A549 (cell line): Measurements from ENCODE around the gene ELAVL4. TPM values are rescaled to one million over a fixed set of nuclear protein-coding genes. Genes with fewer than 3 reads are reported as not detected.

Source experiments
- ATAC-seq, 2 experiments: fragments of 200-7000 bp in 1 of 2; fragments of >200 bp in 1 of 2; cut with Nextera tagmentation in 1 of 2; cut with Tn5 transposase in 1 of 2; 3 replicates each; pipeline versions ENCODE4 v1.8.0 to v1.9.1; 2018 to 2020; ENCODE audit warnings: mild to moderate bottlenecking in 1 of 2, moderate library complexity in 1 of 2
- CTCF ChIA-PET: fragments of 300-600 bp; sonication (Branson Sonifier 250); formaldehyde crosslinking; extraction: SDS; loops from one replicate; lab custom pipeline; 2021; ENCODE audit warnings: antibody characterized with exemption, inconsistent platforms; lab: Yijun Ruan, JAX
- POLR2A ChIA-PET: fragments of 350-600 bp; formaldehyde crosslinking; extraction: SDS; loops from one replicate; lab custom pipeline; 2021; ENCODE audit warnings: antibody characterized with exemption, inconsistent platforms; lab: Yijun Ruan, JAX
- DNase-seq, 2 experiments: peaks; one replicate each; pipeline versions ENCODE4 v3.0.0 to v3.0.0-alpha.2; 2011 to 2016; ENCODE audit warnings: low read depth in 1 of 2, low spot score in 1 of 2
- FAIRE-seq: peaks from 2 replicates; lab custom pipeline; 2011; peaks lifted over from hg19 to GRCh38; lab: Jason Lieb, UNC
- H3K27ac ChIP-seq, 2 experiments: fragments of >200 bp; sonication (Bioruptor Twin); formaldehyde crosslinking; 3 replicates each; pipeline ENCODE4 v1.5.1; 2016 to 2017
- H3K4me1 ChIP-seq: fragments of >200 bp; sonication (Bioruptor Twin); formaldehyde crosslinking; 3 replicates; pipeline ENCODE4 v1.6.1; 2016
- H3K4me2 ChIP-seq: fragments of >200 bp; sonication (Bioruptor Twin); formaldehyde crosslinking; 3 replicates; pipeline ENCODE4 v1.6.1; 2016
- H3K4me3 ChIP-seq: fragments of >200 bp; sonication (Bioruptor Twin); formaldehyde crosslinking; 3 replicates; pipeline ENCODE4 v1.5.1; 2016
- H3K9me3 ChIP-seq: fragments of >200 bp; sonication (Bioruptor Twin); formaldehyde crosslinking; 3 replicates; pipeline ENCODE4 v1.6.1; 2016
- CBX2 ChIP-seq: fragments of 200-600 bp; sonication (generic); IDR thresholded peaks from 2 replicates; pipeline ENCODE4 v1.6.1; 2016; ENCODE audit warnings: low read depth, mild to moderate bottlenecking, borderline replicate concordance
- CHD2 ChIP-seq: fragments of 150-350 bp; IDR thresholded peaks from 2 replicates; pipeline ENCODE4 v1.6.1; 2014; ENCODE audit warnings: low read length; ENCODE audit not compliant: partially characterized antibody
- EHF ChIP-seq: fragments of 250-450 bp; sonication (Bioruptor Pico); IDR thresholded peaks from 2 replicates; pipeline ENCODE4 v1.5.0; 2020; ENCODE audit warnings: mild to moderate bottlenecking
- EHMT2 ChIP-seq: fragments of 200-600 bp; sonication (generic); IDR thresholded peaks from 2 replicates; pipeline ENCODE4 v1.6.1; 2016; ENCODE audit warnings: antibody characterized with exemption, low read depth, mild to moderate bottlenecking, moderate library complexity
- EP300 ChIP-seq, 2 experiments: fragments of >200 bp; sonication (Bioruptor Twin); formaldehyde crosslinking; IDR thresholded peaks; 2 replicates in 1 of 2; 3 replicates in 1 of 2; pipeline ENCODE4 v1.6.1; 2016 to 2017
- FOSL2 ChIP-seq, 2 experiments: fragments of 450-650 bp in 1 of 2; fragments of >200 bp in 1 of 2; sonication (Bioruptor Twin) in 1 of 2; formaldehyde crosslinking; IDR thresholded peaks; 2 replicates each; pipeline versions ENCODE4 v1.5.0 to v1.6.1; 2016 to 2020; ENCODE audit warnings: mild to moderate bottlenecking in 1 of 2, moderate library complexity in 1 of 2
- HEYL ChIP-seq: fragments of 250-450 bp; sonication (Bioruptor Pico); IDR thresholded peaks from 2 replicates; pipeline ENCODE4 v1.8.0; 2021; ENCODE audit warnings: mild to moderate bottlenecking, moderate library complexity
- HOXA7 ChIP-seq: fragments of 250-450 bp; sonication (Bioruptor Pico); IDR thresholded peaks from 2 replicates; pipeline ENCODE4 v1.5.0; 2020; ENCODE audit warnings: mild to moderate bottlenecking, moderate library complexity
- HOXB13 ChIP-seq: fragments of 250-450 bp; sonication (Bioruptor Pico); IDR thresholded peaks from 2 replicates; pipeline ENCODE4 v1.5.0; 2020; ENCODE audit warnings: low read depth, mild to moderate bottlenecking, moderate library complexity
- JUN ChIP-seq, 2 experiments: fragments of >200 bp; sonication (Bioruptor Twin); formaldehyde crosslinking; IDR thresholded peaks; 2 replicates in 1 of 2; 3 replicates in 1 of 2; pipeline ENCODE4 v1.6.1; 2016 to 2017
- KDM1A ChIP-seq: fragments of 200-600 bp; sonication (generic); IDR thresholded peaks from 2 replicates; pipeline ENCODE4 v1.6.1; 2016; ENCODE audit warnings: low read depth, mild to moderate bottlenecking
- MAFK ChIP-seq: fragments of 450-650 bp; IDR thresholded peaks from 2 replicates; pipeline ENCODE4 v1.6.1; 2014; ENCODE audit not compliant: partially characterized antibody
- NPAS2 ChIP-seq: fragments of 250-450 bp; sonication (Bioruptor Pico); IDR thresholded peaks from 2 replicates; pipeline ENCODE4 v1.8.0; 2022; ENCODE audit warnings: mild to moderate bottlenecking, moderate library complexity, borderline replicate concordance
- NR3C1 ChIP-seq: fragments of >200 bp; sonication (Bioruptor Twin); formaldehyde crosslinking; IDR thresholded peaks from 3 replicates; pipeline ENCODE4 v1.6.1; 2017
- POLR2AphosphoS2 ChIP-seq: conservative IDR thresholded peaks from 2 replicates; pipeline ENCODE4 v1.6.1; 2012; ENCODE audit warnings: low read length, improper control_type of control experiment, inconsistent platforms
- RAD21 ChIP-seq, 2 experiments: fragments of >200 bp in 1 of 2; sonication (Bioruptor Twin) in 1 of 2; formaldehyde crosslinking in 1 of 2; IDR thresholded peaks in 1 of 2; conservative IDR thresholded peaks in 1 of 2; 2 replicates in 1 of 2; 3 replicates in 1 of 2; pipeline ENCODE4 v1.6.1; 2012 to 2018; ENCODE audit warnings: inconsistent platforms in 1 of 2
- RARB ChIP-seq: fragments of 250-450 bp; sonication (Bioruptor Pico); IDR thresholded peaks from 2 replicates; pipeline ENCODE4 v1.8.0; 2021; ENCODE audit warnings: mild to moderate bottlenecking, moderate library complexity
- RCOR1 ChIP-seq: fragments of 150-350 bp; IDR thresholded peaks from 2 replicates; pipeline ENCODE4 v1.6.1; 2014; ENCODE audit warnings: antibody characterized with exemption, low read length, low read depth
- SMC3 ChIP-seq: fragments of >200 bp; sonication (Bioruptor Twin); formaldehyde crosslinking; IDR thresholded peaks from 3 replicates; pipeline ENCODE4 v1.6.1; 2018; ENCODE audit warnings: inconsistent platforms
- SREBF2 ChIP-seq: fragments of 450-650 bp; IDR thresholded peaks from 2 replicates; pipeline ENCODE4 v1.6.1; 2014; ENCODE audit warnings: mild to moderate bottlenecking, moderate library complexity
- TFCP2L1 ChIP-seq: fragments of 250-450 bp; sonication (Bioruptor Pico); IDR thresholded peaks from 2 replicates; pipeline ENCODE4 v1.5.0; 2021; ENCODE audit warnings: mild to moderate bottlenecking
- TP53 ChIP-seq: fragments of 250-450 bp; sonication (Bioruptor Pico); IDR thresholded peaks from 2 replicates; pipeline ENCODE4 v1.5.0; 2021; ENCODE audit warnings: mild to moderate bottlenecking, moderate library complexity
- ZFP36 ChIP-seq: fragments of 450-650 bp; IDR thresholded peaks from 2 replicates; pipeline ENCODE4 v1.6.1; 2014; ENCODE audit warnings: borderline replicate concordance; ENCODE audit not compliant: partially characterized antibody
- ZNF302 ChIP-seq: fragments of 250-450 bp; sonication (Bioruptor Pico); IDR thresholded peaks from 2 replicates; pipeline ENCODE4 v1.9.0; 2021; ENCODE audit warnings: inconsistent platforms, mild to moderate bottlenecking, moderate library complexity
- WGBS: methylation state at CpG from one replicate; pipeline ENCODE4 v1.1.6; 2017; ENCODE audit errors: missing lambda C conversion rate; 5-methylcytosine and 5-hydroxymethylcytosine counted together
- polyA plus RNA-seq, 4 experiments: library from polyadenylated mRNA; depleted of rRNA in 3 of 4; stranded (reverse); fragments of >200 nt; fragmentation: RNase III in 1 of 4; extraction: RNeasy Plus Mini Kit Qiagen cat#74134 plus additional on column Dnase treatment in 1 of 4; gene quantifications; 2 replicates in 3 of 4; 3 replicates in 1 of 4; pipeline ENCODE4 v1.2.3, GENCODE V29; 2011 to 2017
- TF ChIP-seq, protein P1 (sequence below): IDR thresholded peaks from 2 replicates; pipeline ENCODE4 v1.6.1; 2012; ENCODE audit warnings: low read depth, borderline replicate concordance
- TF ChIP-seq, protein P2 (sequence below): fragments of 250-450 bp; sonication (Bioruptor Pico); IDR thresholded peaks from 2 replicates; pipeline ENCODE4 v1.5.0; 2021; ENCODE audit warnings: mild to moderate bottlenecking, moderate library complexity, borderline replicate concordance
- TF ChIP-seq, protein P3 (sequence below): fragments of 250-450 bp; sonication (Bioruptor Pico); IDR thresholded peaks from 2 replicates; pipeline ENCODE4 v1.5.0; 2020; ENCODE audit warnings: low read depth, mild to moderate bottlenecking, moderate library complexity
- TF ChIP-seq, protein P4 (sequence below): fragments of 150-350 bp; IDR thresholded peaks from 2 replicates; pipeline ENCODE4 v1.6.1; 2014; ENCODE audit warnings: low read depth, mild to moderate bottlenecking, low read length
- TF ChIP-seq, protein P5 (sequence below): IDR thresholded peaks from 2 replicates; pipeline ENCODE4 v1.6.1; 2012

The ELAVL4 gene
- polyA plus RNA-seq, 2 of the 4 experiments (the other 2 are of a cell fraction), result not detected

DNA sequence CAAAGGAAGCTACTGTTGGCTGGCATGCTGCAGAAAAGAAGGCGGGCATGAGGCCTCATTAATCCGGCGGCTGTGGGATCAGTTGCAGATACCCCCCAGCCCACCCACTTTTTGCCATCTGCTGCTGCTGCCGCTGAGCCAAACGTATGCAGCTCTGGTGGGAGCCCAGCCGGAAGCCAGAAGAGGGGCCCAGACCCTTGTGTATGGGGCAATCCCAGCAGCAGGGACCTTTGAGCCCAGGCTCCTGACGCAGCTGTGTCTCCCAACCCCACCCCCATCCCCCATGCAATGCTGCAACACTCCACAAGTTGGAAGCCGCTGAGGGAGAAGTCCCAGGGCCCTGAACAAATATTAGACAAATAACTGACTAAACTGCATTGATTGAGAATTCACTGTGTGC lies 106.0 kb downstream of the ELAVL4 start:
- TF ChIP-seq HEYL (CRISPR knock-in tag), result no peak
- no peak for TF ChIP-seq TFCP2L1
- Histone ChIP-seq H3K9me3 (no peaks in the 10 kb centered on the region), H3K4me2 (no peak overlapping the region), H3K4me3 (no peak overlapping the region), H3K27ac (no peak overlapping the region), H3K4me1 (no peaks in the 10 kb centered on the region)
- FAIRE-seq (no peak), ATAC-seq (no peak), DNase-seq (no peak)
- POLR2A ChIA-PET, result no interaction called here
- WGBS, result 11% methylated on average over 3 of the region's 8 CpGs
- CTCF ChIA-PET, result no interaction called here

DNA sequence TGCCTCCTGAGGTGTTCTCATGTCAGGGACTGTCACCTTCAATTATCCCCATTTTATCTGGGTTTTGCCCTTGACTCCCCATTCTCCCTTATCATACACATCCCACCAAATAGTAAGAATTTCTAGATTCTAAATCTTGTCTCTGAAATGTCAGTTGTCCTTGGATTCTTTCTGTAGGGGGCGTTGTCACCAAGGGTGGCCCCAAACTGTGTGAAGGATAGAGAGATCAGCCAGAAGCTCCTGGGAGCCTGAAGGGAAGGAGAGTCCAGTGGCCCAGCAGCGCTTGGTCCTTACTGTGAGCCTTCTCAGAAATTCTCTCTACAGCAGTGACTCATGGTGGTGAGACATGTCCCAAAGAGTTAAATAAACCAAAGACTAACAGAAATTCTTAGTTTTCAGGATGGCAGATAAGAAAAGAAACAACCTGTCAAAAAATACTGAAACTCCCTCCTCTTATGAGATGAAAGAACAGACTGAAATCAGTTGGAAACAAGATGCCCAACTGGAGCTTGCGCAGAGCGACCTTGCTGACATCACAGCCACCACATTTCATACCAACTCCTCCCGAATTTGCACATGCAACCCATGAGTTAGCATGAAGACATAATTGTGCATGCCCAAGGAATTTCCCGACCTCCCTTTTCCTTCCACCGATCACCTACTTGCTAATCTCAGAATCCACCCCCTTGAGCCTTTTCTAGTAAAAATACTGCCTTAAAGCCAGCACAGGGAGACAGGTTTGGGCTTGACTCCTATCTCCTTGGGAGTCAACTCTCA lies 109.8 kb downstream of the ELAVL4 start:
- Histone ChIP-seq H3K9me3 (no peaks in the 10 kb centered on the region), H3K4me2 (no peak overlapping the region), H3K4me1 (no peaks in the 10 kb centered on the region), H3K27ac (no peak overlapping the region), H3K4me3 (no peak overlapping the region)
- TF ChIP-seq RARB (CRISPR knock-in tag) (no peak), MAFK (no peak), CHD2 (no peak), NPAS2 (no peak), FOSL2 (IDR thresholded peaks at IDR 0.05) (no peak), FOSL2 (CRISPR knock-in tag; IDR thresholded peaks at IDR 0.05) (no peak), JUN (IDR thresholded peaks at IDR 0.05) (no peak), TP53 (CRISPR knock-in tag) (no peak), HEYL (CRISPR knock-in tag) (no peak), ZFP36 (no peak), SMC3 (no peak), EP300 (IDR thresholded peaks at IDR 0.05) (no peak), KDM1A (no peak), ZNF302 (CRISPR knock-in tag) (no peak), SREBF2 (no peak)
- TF ChIP-seq, protein P1, sequence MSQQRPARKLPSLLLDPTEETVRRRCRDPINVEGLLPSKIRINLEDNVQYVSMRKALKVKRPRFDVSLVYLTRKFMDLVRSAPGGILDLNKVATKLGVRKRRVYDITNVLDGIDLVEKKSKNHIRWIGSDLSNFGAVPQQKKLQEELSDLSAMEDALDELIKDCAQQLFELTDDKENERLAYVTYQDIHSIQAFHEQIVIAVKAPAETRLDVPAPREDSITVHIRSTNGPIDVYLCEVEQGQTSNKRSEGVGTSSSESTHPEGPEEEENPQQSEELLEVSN, result no peak
- TF ChIP-seq, protein P2, sequence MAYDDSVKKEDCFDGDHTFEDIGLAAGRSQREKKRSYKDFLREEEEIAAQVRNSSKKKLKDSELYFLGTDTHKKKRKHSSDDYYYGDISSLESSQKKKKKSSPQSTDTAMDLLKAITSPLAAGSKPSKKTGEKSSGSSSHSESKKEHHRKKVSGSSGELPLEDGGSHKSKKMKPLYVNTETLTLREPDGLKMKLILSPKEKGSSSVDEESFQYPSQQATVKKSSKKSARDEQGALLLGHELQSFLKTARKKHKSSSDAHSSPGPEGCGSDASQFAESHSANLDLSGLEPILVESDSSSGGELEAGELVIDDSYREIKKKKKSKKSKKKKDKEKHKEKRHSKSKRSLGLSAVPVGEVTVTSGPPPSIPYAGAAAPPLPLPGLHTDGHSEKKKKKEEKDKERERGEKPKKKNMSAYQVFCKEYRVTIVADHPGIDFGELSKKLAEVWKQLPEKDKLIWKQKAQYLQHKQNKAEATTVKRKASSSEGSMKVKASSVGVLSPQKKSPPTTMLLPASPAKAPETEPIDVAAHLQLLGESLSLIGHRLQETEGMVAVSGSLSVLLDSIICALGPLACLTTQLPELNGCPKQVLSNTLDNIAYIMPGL (CRISPR knock-in tag), result no peak
- ChIA-PET CTCF (no interaction called here), POLR2A (no interaction called here)
- WGBS, result 20% methylated on average over 7 of the region's 7 CpGs
- FAIRE-seq (no peak), ATAC-seq (no peak), DNase-seq (no peak)

DNA sequence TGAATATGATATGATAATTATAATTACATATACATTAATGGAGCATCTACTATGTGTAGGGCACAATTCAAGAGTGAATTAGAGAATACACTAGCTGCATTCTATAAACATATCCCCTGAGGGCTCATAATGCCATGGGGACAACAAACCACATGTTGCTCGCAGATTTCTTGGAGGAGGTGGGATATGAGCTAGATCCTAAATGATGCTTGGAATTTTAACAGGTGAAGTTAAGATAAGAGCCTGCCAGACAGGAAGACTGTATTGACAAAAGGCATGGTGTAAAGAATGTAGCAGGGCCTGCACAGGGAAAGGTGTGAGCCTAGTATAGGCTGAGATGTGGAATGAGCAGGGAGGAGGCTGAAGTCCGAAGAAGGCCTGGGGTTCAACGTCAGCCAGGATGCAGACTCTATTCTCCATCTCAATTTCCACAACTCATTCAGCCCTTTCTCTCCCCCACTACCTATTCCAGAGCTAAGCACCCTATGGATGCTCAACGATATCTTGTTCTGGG lies 120.2 kb downstream of the ELAVL4 start:
- POLR2A ChIA-PET, result no interaction called here
- ATAC-seq (no peak), FAIRE-seq (no peak), DNase-seq (no peak)
- no peak overlapping the region for H3K27ac ChIP-seq
- no peak overlapping the region for H3K4me2 ChIP-seq
- no peaks in the 10 kb centered on the region for H3K9me3 ChIP-seq
- H3K4me1 ChIP-seq, result no peaks in the 10 kb centered on the region
- H3K4me3 ChIP-seq, result no peak overlapping the region
- 9% methylated on average over 4 of the region's 4 CpGs for WGBS
- CTCF ChIA-PET, result interaction anchor here (1.1 kb wide), 1 partner anchor 21 kb away, joined by 3 read pairs; no protein-coding TSS in a partner anchor
- TF ChIP-seq EHF (no peak), CBX2 (no peak), RCOR1 (no peak), RARB (CRISPR knock-in tag) (no peak), HOXA7 (CRISPR knock-in tag) (no peak), EHMT2 (no peak), JUN (IDR thresholded peaks at IDR 0.05) (no peak), RAD21 (conservative IDR thresholded peaks at IDR 0.05 in 1 of 2, IDR thresholded peaks at IDR 0.05 in 1 of 2) (no peak), NR3C1 (no peak), POLR2AphosphoS2 (no peak), HOXB13 (CRISPR knock-in tag) (no peak), FOSL2 (IDR thresholded peaks at IDR 0.05) (no peak), FOSL2 (CRISPR knock-in tag; IDR thresholded peaks at IDR 0.05) (no peak)
- TF ChIP-seq, protein P3, sequence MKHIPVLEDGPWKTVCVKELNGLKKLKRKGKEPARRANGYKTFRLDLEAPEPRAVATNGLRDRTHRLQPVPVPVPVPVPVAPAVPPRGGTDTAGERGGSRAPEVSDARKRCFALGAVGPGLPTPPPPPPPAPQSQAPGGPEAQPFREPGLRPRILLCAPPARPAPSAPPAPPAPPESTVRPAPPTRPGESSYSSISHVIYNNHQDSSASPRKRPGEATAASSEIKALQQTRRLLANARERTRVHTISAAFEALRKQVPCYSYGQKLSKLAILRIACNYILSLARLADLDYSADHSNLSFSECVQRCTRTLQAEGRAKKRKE (CRISPR knock-in tag), result no peak
- TF ChIP-seq, protein P4, sequence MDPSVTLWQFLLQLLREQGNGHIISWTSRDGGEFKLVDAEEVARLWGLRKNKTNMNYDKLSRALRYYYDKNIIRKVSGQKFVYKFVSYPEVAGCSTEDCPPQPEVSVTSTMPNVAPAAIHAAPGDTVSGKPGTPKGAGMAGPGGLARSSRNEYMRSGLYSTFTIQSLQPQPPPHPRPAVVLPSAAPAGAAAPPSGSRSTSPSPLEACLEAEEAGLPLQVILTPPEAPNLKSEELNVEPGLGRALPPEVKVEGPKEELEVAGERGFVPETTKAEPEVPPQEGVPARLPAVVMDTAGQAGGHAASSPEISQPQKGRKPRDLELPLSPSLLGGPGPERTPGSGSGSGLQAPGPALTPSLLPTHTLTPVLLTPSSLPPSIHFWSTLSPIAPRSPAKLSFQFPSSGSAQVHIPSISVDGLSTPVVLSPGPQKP, result no peak
- TF ChIP-seq, protein P5, sequence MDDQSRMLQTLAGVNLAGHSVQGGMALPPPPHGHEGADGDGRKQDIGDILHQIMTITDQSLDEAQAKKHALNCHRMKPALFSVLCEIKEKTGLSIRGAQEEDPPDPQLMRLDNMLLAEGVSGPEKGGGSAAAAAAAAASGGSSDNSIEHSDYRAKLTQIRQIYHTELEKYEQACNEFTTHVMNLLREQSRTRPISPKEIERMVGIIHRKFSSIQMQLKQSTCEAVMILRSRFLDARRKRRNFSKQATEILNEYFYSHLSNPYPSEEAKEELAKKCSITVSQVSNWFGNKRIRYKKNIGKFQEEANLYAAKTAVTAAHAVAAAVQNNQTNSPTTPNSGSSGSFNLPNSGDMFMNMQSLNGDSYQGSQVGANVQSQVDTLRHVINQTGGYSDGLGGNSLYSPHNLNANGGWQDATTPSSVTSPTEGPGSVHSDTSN, result no peak
